Mammary epithelial cell (primary cell): Measurements from ENCODE around the gene FHDC1.

Experiments
- CTCF ChIP-seq, 2 donors: IDR thresholded peaks in 1 of 2; conservative IDR thresholded peaks in 1 of 2; 2 replicates each; pipeline ENCODE4 v1.5.1; 2011 to 2012; ENCODE audit warnings: inconsistent platforms in 2 of 2, low read length in 2 of 2, mild to moderate bottlenecking in 2 of 2, control low read depth in 1 of 2, low read depth in 1 of 2; ENCODE audit not compliant: insufficient read depth in 1 of 2; ENCODE audit errors: extremely low read depth in 1 of 2
- EZH2 ChIP-seq: IDR thresholded peaks from 2 replicates; pipeline ENCODE4 v1.6.1; 2012; ENCODE audit warnings: low read length, inconsistent platforms, borderline replicate concordance

- no peak for TF ChIP-seq EZH2
- no peak for TF ChIP-seq CTCF (conservative IDR thresholded peaks at IDR 0.05 in 1 of 2, IDR thresholded peaks at IDR 0.05 in 1 of 2; ENCODE audit: extremely low read depth in 1 of 2, insufficient read depth in 1 of 2, low read depth in 1 of 2, low read length in 2 of 2)
Measured at GRCh38 chr4:152997771-152998487, 61.8 kb downstream of the FHDC1 start.
